ENCODE data around the gene LAMA3.

GRCh38 chr18:23851470-23852002 is 162.3 kb downstream of the LAMA3 start:
- TF ChIP-seq CTCF (conservative IDR thresholded peaks at IDR 0.05) (no peak), ZFX (IDR thresholded peaks at IDR 0.05) (no peak)

All from C4-2B (cell line).